ENCODE results near the gene OLFML2B.

The OLFML2B gene

GRCh38 chr1:161949548-161949947, 74.1 kb downstream of the OLFML2B start:
- DNase-seq (ENCODE audit: low read depth), result no peak
- no peak for TF ChIP-seq CTCF (IDR thresholded peaks at IDR 0.05; ENCODE audit: low read depth, low read length, missing control alignments)
- H3K4me3 ChIP-seq (ENCODE audit: low read depth, low read length), result no peak overlapping the region

DNA sequence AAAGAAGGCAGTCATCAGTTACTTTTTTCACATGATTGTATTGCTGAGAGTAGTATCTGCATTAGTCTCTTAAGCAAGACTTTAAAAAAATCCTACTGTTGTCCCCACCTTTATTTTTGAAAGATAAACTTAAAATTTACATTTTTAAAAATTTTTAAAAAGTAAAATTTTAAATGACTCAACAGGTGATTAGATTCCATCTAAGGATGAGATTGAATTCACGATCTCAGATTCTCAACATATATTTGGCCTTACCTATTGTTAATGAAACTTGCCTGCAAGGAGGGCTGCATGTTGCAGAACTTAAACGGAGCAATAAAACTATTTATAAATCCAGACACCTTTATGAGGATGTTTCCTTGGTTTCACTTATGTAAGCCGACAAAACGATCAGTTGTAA, 75.2 kb downstream of the OLFML2B start:
- DNase-seq (ENCODE audit: low read depth), result no peak
- H3K4me3 ChIP-seq (ENCODE audit: low read depth, low read length), result no peak overlapping the region
- no peak for TF ChIP-seq CTCF (IDR thresholded peaks at IDR 0.05; ENCODE audit: low read depth, low read length, missing control alignments)

- TF ChIP-seq CTCF (IDR thresholded peaks at IDR 0.05; ENCODE audit: low read depth, low read length, missing control alignments), result no peak
- DNase-seq (ENCODE audit: low read depth), result no peak
- no peak overlapping the region for H3K4me3 ChIP-seq (ENCODE audit: low read depth, low read length)
Observed at GRCh38 chr1:161946071-161946987, 77.3 kb downstream of the OLFML2B start.

GRCh38 chr1:161945306-161946060, 78.2 kb downstream of the OLFML2B start:
- H3K4me3 ChIP-seq (ENCODE audit: low read depth, low read length), result no peak overlapping the region
- TF ChIP-seq CTCF (IDR thresholded peaks at IDR 0.05; ENCODE audit: low read depth, low read length, missing control alignments), result no peak
- no peak for DNase-seq (ENCODE audit: low read depth)

DNA sequence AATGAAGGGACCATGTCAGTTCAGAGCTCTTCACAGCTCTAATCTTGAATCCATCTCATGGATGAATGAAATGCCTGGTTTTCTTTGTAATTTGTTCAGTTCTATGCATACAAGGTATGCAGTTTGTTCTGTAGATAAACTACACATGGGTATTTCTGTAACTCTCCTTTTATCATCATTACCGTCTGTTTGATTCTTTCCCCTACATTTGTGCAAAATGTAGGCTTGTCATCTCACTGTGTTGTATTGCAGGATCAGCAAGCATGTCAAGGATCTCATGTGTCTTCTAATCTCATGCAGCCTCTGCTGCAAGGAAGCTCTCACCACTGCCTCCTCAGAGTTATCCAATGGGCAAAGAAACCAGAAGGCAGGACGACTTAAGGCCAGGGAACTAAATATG, 79.3 kb downstream of the OLFML2B start:
- no peak overlapping the region for H3K4me3 ChIP-seq (ENCODE audit: low read depth, low read length)
- no peak for DNase-seq (ENCODE audit: low read depth)
- no peak for TF ChIP-seq CTCF (IDR thresholded peaks at IDR 0.05; ENCODE audit: low read depth, low read length, missing control alignments)

DNA sequence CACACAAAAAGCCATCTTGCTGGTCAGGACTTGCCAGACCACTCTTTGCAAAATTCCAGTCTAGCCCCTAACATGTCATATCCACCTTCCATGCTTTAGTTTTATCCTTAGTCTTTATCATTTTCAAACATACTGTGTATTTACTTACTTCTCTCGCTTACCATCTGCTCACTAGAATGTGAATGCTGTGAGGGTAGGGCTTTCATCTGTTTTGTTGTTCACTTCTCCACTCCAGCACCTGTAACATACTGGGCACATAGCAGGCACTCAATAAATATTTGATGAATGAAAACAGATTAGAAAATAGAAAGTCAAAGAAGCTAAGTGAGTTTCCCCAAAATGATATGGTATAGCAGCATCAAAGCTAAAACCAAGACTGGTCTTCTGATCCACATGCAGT, 79.9 kb downstream of the OLFML2B start:
- no peak for DNase-seq (ENCODE audit: low read depth)
- no peak for TF ChIP-seq CTCF (IDR thresholded peaks at IDR 0.05; ENCODE audit: low read depth, low read length, missing control alignments)
- no peak overlapping the region for H3K4me3 ChIP-seq (ENCODE audit: low read depth, low read length)
